COLO668 (cell line): ENCODE measurements around the gene DOCK7.
"Not testable (repeated sequence)": the region's sequence is repeated elsewhere in the genome, so short reads cannot be mapped to it uniquely, and the experiment has no call there.

ENCODE experiments used
- DNase-seq: peaks from one replicate; lab custom pipeline; 2025; ENCODE audit not compliant: unreplicated experiment; lab: John Stamatoyannopoulos, UW

Gene DOCK7

GRCh38 chr1:62698161-62698560 is 10.0 kb upstream of the DOCK7 start:
- not testable (repeated sequence) for DNase-seq

GRCh38 chr1:62694479-62694878 is 6.3 kb upstream of the DOCK7 start:
- not testable (repeated sequence) for DNase-seq

GRCh38 chr1:62693123-62693522 is 4.9 kb upstream of the DOCK7 start:
- DNase-seq = no peak

GRCh38 chr1:62691062-62691844 is 3.1 kb upstream of the DOCK7 start:
- no peak for DNase-seq

- no peak for DNase-seq
These were observed 1.3 kb upstream of the DOCK7 start for GRCh38 chr1:62689524-62689923.

GRCh38 chr1:62688687-62689085 is 500 bp upstream of the DOCK7 start:
- DNase-seq = no peak

GRCh38 chr1:62687421-62687902 is 724 bp downstream of the DOCK7 start:
- peak; percentile 78 for DNase-seq

GRCh38 chr1:62686822-62687221 is 1.4 kb downstream of the DOCK7 start:
- DNase-seq = no peak

- no peak for DNase-seq
These were observed 2.7 kb downstream of the DOCK7 start for GRCh38 chr1:62685431-62685859.

- DNase-seq = no peak
These were observed 5.7 kb downstream of the DOCK7 start for GRCh38 chr1:62682531-62682930.

- DNase-seq = not testable (repeated sequence)
These were observed 7.2 kb downstream of the DOCK7 start for GRCh38 chr1:62680992-62681391.

GRCh38 chr1:62677822-62678221 is 10.4 kb downstream of the DOCK7 start:
- not testable (repeated sequence) for DNase-seq

GRCh38 chr1:62676611-62677356 is 11.4 kb downstream of the DOCK7 start:
- DNase-seq = no peak

GRCh38 chr1:62673629-62674028 is 14.6 kb downstream of the DOCK7 start:
- DNase-seq = no peak

GRCh38 chr1:62672029-62672428 is 16.2 kb downstream of the DOCK7 start:
- no peak for DNase-seq

- no peak for DNase-seq
These were observed 33.4 kb downstream of the DOCK7 start for GRCh38 chr1:62654744-62655143.

GRCh38 chr1:62652387-62652786 is 35.8 kb downstream of the DOCK7 start:
- DNase-seq = no peak

- DNase-seq = no peak
These were observed 44.9 kb downstream of the DOCK7 start for GRCh38 chr1:62643283-62643682.

GRCh38 chr1:62637392-62638105 is 50.6 kb downstream of the DOCK7 start:
- no peak for DNase-seq

GRCh38 chr1:62628506-62628905 is 59.7 kb downstream of the DOCK7 start:
- no peak for DNase-seq

- no peak for DNase-seq
These were observed 62.8 kb downstream of the DOCK7 start for GRCh38 chr1:62625415-62625814.

GRCh38 chr1:62621907-62622306 is 66.3 kb downstream of the DOCK7 start:
- DNase-seq = no peak
